Measurements from ENCODE around the gene ABCA1. TPM values are rescaled to one million over a fixed set of nuclear protein-coding genes. Genes with fewer than 3 reads are reported as not detected.

The ABCA1 gene
- total RNA-seq, 2 experiments from 2014 or later, result 8.0 to 14.0 TPM

DNA sequence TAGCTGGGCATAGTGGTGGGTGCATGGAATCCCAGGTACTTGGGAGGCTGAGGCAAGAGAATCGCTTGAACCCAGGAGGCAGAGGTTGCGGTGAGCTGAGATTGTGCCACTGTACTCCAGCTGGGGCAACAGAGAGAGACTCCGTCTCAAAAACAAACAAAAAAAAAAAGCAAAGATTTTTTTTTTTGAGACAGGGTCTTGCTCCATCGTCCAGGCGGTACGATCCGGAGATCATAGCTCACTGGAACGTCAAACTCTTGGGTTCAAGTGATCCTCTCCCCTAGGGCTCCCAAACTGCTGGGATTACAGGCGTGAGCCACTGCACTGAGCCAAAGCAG is 37.6 kb downstream of the ABCA1 start:
- no peak for DNase-seq (ENCODE audit: low spot score)
- no peak overlapping the region for H3K27ac ChIP-seq (ENCODE audit: low read depth, low read length, poor library complexity, severe bottlenecking)
- ChIA-PET CTCF (ENCODE audit: unreplicated experiment) (no interaction called here), POLR2A (no interaction called here)
- H2AFZ ChIP-seq (ENCODE audit: low read length), result no peak overlapping the region
- peaks cover 50% of the 10 kb centered on the region for H3K36me3 ChIP-seq (ENCODE audit: insufficient read depth, low read length)
- BruUV-seq (replicated peaks), result no TSS peak
- H3K9me3 ChIP-seq (ENCODE audit: low read length), result no peaks in the 10 kb centered on the region
- H3K4me1 ChIP-seq (ENCODE audit: insufficient read depth, low read length, poor library complexity, severe bottlenecking), result no peaks in the 10 kb centered on the region
- H3K4me2 ChIP-seq (ENCODE audit: low read length), result no peak overlapping the region
- no peak overlapping the region for H3K4me3 ChIP-seq (ENCODE audit: low read depth, low read length, poor library complexity, severe bottlenecking)
- no peak for TF ChIP-seq EZH2phosphoT487 (IDR thresholded peaks at IDR 0.05; ENCODE audit: borderline replicate concordance, low read depth, low read length)
- TF ChIP-seq, protein P1, sequence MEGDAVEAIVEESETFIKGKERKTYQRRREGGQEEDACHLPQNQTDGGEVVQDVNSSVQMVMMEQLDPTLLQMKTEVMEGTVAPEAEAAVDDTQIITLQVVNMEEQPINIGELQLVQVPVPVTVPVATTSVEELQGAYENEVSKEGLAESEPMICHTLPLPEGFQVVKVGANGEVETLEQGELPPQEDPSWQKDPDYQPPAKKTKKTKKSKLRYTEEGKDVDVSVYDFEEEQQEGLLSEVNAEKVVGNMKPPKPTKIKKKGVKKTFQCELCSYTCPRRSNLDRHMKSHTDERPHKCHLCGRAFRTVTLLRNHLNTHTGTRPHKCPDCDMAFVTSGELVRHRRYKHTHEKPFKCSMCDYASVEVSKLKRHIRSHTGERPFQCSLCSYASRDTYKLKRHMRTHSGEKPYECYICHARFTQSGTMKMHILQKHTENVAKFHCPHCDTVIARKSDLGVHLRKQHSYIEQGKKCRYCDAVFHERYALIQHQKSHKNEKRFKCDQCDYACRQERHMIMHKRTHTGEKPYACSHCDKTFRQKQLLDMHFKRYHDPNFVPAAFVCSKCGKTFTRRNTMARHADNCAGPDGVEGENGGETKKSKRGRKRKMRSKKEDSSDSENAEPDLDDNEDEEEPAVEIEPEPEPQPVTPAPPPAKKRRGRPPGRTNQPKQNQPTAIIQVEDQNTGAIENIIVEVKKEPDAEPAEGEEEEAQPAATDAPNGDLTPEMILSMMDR (conservative IDR thresholded peaks at IDR 0.05; ENCODE audit: low read length), result no peak
- intact Hi-C loops (cut with micrococcal nuclease; ENCODE audit: unreplicated experiment), result no loop called here
- no peaks in the 10 kb centered on the region for H3K9me2 ChIP-seq (ENCODE audit: insufficient read depth, low read length)
- H4K20me1 ChIP-seq (ENCODE audit: insufficient read depth, low read length), result no peaks in the 10 kb centered on the region
- no peaks in the 10 kb centered on the region for H3K79me2 ChIP-seq (ENCODE audit: insufficient read depth, low read depth, low read length)

- Histone ChIP-seq H4K20me1 (ENCODE audit: insufficient read depth, low read length) (no peaks in the 10 kb centered on the region), H3K79me2 (ENCODE audit: insufficient read depth, low read depth, low read length) (no peaks in the 10 kb centered on the region), H3K9me3 (ENCODE audit: low read length) (no peaks in the 10 kb centered on the region), H3K36me3 (ENCODE audit: insufficient read depth, low read length) (peaks cover 71% of the 10 kb centered on the region), H3K4me3 (ENCODE audit: low read depth, low read length, poor library complexity, severe bottlenecking) (no peak overlapping the region), H2AFZ (ENCODE audit: low read length) (no peak overlapping the region), H3K4me1 (ENCODE audit: insufficient read depth, low read length, poor library complexity, severe bottlenecking) (no peaks in the 10 kb centered on the region), H3K4me2 (ENCODE audit: low read length) (no peak overlapping the region), H3K9me2 (ENCODE audit: insufficient read depth, low read length) (no peaks in the 10 kb centered on the region), H3K27ac (ENCODE audit: low read depth, low read length, poor library complexity, severe bottlenecking) (no peak overlapping the region)
- DNase-seq (ENCODE audit: low spot score), result no peak
- ChIA-PET POLR2A (interaction anchor here (0.7 to 1.3 kb wide), 2 partner anchors 8 to 16 kb away, joined by 3 read pairs; no protein-coding TSS in a partner anchor), CTCF (ENCODE audit: unreplicated experiment) (no interaction called here)
- no peak for TF ChIP-seq EZH2phosphoT487 (IDR thresholded peaks at IDR 0.05; ENCODE audit: borderline replicate concordance, low read depth, low read length)
- TF ChIP-seq, protein P1 (conservative IDR thresholded peaks at IDR 0.05; ENCODE audit: low read length), result no peak
- intact Hi-C loops (cut with micrococcal nuclease; ENCODE audit: unreplicated experiment), result no loop called here
- no TSS peak for BruUV-seq (replicated peaks)
These were observed 41.9 kb downstream of the ABCA1 start for GRCh38 chr9:104885818-104886709.

DNA sequence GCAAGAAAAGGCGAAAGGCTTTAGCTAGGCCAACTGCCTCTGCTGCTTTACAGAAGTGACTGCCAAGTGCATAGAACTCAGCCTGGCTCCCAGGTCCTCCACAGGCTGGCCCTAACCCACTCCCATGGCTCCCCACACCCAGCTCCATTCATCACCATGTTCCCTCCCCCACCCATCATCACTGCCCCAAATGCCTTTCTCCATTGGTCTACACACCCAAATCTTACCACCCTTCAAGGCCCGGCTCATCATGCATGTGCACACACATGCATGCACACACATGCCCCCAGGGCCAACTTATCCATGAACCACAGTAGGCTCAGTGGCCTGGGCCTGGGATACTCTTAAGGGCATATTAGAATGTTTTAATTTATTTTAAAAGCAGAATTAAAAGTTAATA is 44.8 kb downstream of the ABCA1 start:
- H3K9me3 ChIP-seq (ENCODE audit: low read length), result no peaks in the 10 kb centered on the region
- no peak for DNase-seq (ENCODE audit: low spot score)
- POLR2A ChIA-PET, result interaction anchor here (0.5 to 1.0 kb wide), 3 partner anchors 9 to 98 kb away, joined by 3 read pairs; no protein-coding TSS in a partner anchor
- no peaks in the 10 kb centered on the region for H3K79me2 ChIP-seq (ENCODE audit: insufficient read depth, low read depth, low read length)
- BruUV-seq (replicated peaks), result no TSS peak
- H3K27ac ChIP-seq (ENCODE audit: low read depth, low read length, poor library complexity, severe bottlenecking), result no peak overlapping the region
- intact Hi-C loops (cut with micrococcal nuclease; ENCODE audit: unreplicated experiment), result no loop called here
- H3K9me2 ChIP-seq (ENCODE audit: insufficient read depth, low read length), result no peaks in the 10 kb centered on the region
- TF ChIP-seq, protein P1 (conservative IDR thresholded peaks at IDR 0.05; ENCODE audit: low read length), result no peak
- no peak for TF ChIP-seq EZH2phosphoT487 (IDR thresholded peaks at IDR 0.05; ENCODE audit: borderline replicate concordance, low read depth, low read length)
- peaks cover 75% of the 10 kb centered on the region for H3K36me3 ChIP-seq (ENCODE audit: insufficient read depth, low read length)
- no peaks in the 10 kb centered on the region for H3K4me1 ChIP-seq (ENCODE audit: insufficient read depth, low read length, poor library complexity, severe bottlenecking)
- no peak overlapping the region for H3K4me3 ChIP-seq (ENCODE audit: low read depth, low read length, poor library complexity, severe bottlenecking)
- H4K20me1 ChIP-seq (ENCODE audit: insufficient read depth, low read length), result no peaks in the 10 kb centered on the region
- CTCF ChIA-PET (ENCODE audit: unreplicated experiment), result no interaction called here
- no peak overlapping the region for H2AFZ ChIP-seq (ENCODE audit: low read length)
- H3K4me2 ChIP-seq (ENCODE audit: low read length), result no peak overlapping the region
